ENCODE results near the gene SFSWAP.

The SFSWAP gene

GRCh38 chr12:131795690-131796410 lies 85.0 kb downstream of the SFSWAP start:
- intact Hi-C loops (cut with DNase I; ENCODE audit: low total_unique reads): no loop called here
- TF ChIP-seq CTCF (IDR thresholded peaks at IDR 0.05): no peak
- H3K27me3 ChIP-seq: no peaks in the 10 kb centered on the region
- no peak overlapping the region for H3K4me3 ChIP-seq
- peaks cover 45 to 97% (median 78%) of the 10 kb centered on the region in 3 donors for H3K36me3 ChIP-seq
- H3K27ac ChIP-seq: no peak overlapping the region
- no peaks in the 10 kb centered on the region for H3K9me3 ChIP-seq
- DNase-seq: no peak
- H3K4me1 ChIP-seq: no peaks in the 10 kb centered on the region

GRCh38 chr12:131796411-131796736 lies 85.5 kb downstream of the SFSWAP start:
- no peak for DNase-seq
- no peak for TF ChIP-seq CTCF (IDR thresholded peaks at IDR 0.05)
- no peaks in the 10 kb centered on the region for H3K4me1 ChIP-seq
- H3K4me3 ChIP-seq: no peak overlapping the region
- intact Hi-C loops (cut with DNase I; ENCODE audit: low total_unique reads): no loop called here
- H3K9me3 ChIP-seq: no peaks in the 10 kb centered on the region
- no peak overlapping the region for H3K27ac ChIP-seq
- H3K27me3 ChIP-seq: no peaks in the 10 kb centered on the region
- H3K36me3 ChIP-seq: peaks cover 40 to 97% (median 73%) of the 10 kb centered on the region in 3 donors

- no peak for TF ChIP-seq CTCF (IDR thresholded peaks at IDR 0.05)
- no peaks in the 10 kb centered on the region for H3K9me3 ChIP-seq
- H3K27ac ChIP-seq: no peak overlapping the region
- no peaks in the 10 kb centered on the region for H3K27me3 ChIP-seq
- intact Hi-C loops (cut with DNase I; ENCODE audit: low total_unique reads): no loop called here
- H3K4me1 ChIP-seq: no peaks in the 10 kb centered on the region
- H3K36me3 ChIP-seq: peaks cover 44 to 95% (median 72%) of the 10 kb centered on the region in 3 donors
- DNase-seq: no peak
- no peak overlapping the region for H3K4me3 ChIP-seq
These were observed 86.1 kb downstream of the SFSWAP start for GRCh38 chr12:131796754-131797587.

GRCh38 chr12:131797588-131797934 lies 86.7 kb downstream of the SFSWAP start:
- H3K4me3 ChIP-seq: no peak overlapping the region
- intact Hi-C loops (cut with DNase I; ENCODE audit: low total_unique reads): no loop called here
- no peak for DNase-seq
- H3K27ac ChIP-seq: no peak overlapping the region
- H3K36me3 ChIP-seq: peaks cover 50 to 95% (median 75%) of the 10 kb centered on the region in 3 donors
- H3K4me1 ChIP-seq: no peaks in the 10 kb centered on the region
- no peak for TF ChIP-seq CTCF (IDR thresholded peaks at IDR 0.05)
- no peaks in the 10 kb centered on the region for H3K27me3 ChIP-seq
- H3K9me3 ChIP-seq: no peaks in the 10 kb centered on the region

- TF ChIP-seq CTCF (IDR thresholded peaks at IDR 0.05): no peak
- intact Hi-C loops (cut with DNase I; ENCODE audit: low total_unique reads): no loop called here
- no peaks in the 10 kb centered on the region for H3K9me3 ChIP-seq
- H3K4me1 ChIP-seq: peaks cover 0 to 4% (median 0%) of the 10 kb centered on the region in 4 donors
- peaks cover 45 to 83% (median 65%) of the 10 kb centered on the region in 3 donors for H3K36me3 ChIP-seq
- H3K4me3 ChIP-seq: no peak overlapping the region
- DNase-seq: no peak
- no peak overlapping the region for H3K27ac ChIP-seq
- H3K27me3 ChIP-seq: no peaks in the 10 kb centered on the region
These were observed 88.3 kb downstream of the SFSWAP start for GRCh38 chr12:131799195-131799594.
